Neural progenitor cell (in vitro differentiated cells): ENCODE data around the gene BTBD9. TPM values are rescaled to one million over a fixed set of nuclear protein-coding genes. Genes with fewer than 3 reads are reported as not detected.

Experiments used
- DNase-seq: peaks from one replicate; pipeline ENCODE4 v3.0.0-alpha.2; 2016; ENCODE audit warnings: low spot score
- H2AFZ ChIP-seq: fragments of 200-600 bp; sonication (generic); replicated peaks from 2 replicates; pipeline ENCODE4 v1.6.1; 2016; ENCODE audit warnings: antibody characterized with exemption
- H3F3A ChIP-seq: fragments of 200-600 bp; sonication (generic); 2 replicates; pipeline ENCODE4 v1.6.1; 2016; ENCODE audit warnings: antibody characterized with exemption, low read depth
- H3K27ac ChIP-seq: fragments of 200-600 bp; sonication (generic); 2 replicates; pipeline ENCODE4 v1.5.1; 2016; ENCODE audit warnings: mild to moderate bottlenecking
- H3K27me3 ChIP-seq: fragments of 200-600 bp; sonication (generic); 2 replicates; pipeline ENCODE4 v1.6.1; 2016; ENCODE audit warnings: mild to moderate bottlenecking, moderate library complexity
- H3K36me3 ChIP-seq: fragments of 200-600 bp; sonication (generic); 2 replicates; pipeline ENCODE4 v1.5.1; 2016
- H3K4me1 ChIP-seq: fragments of 200-600 bp; sonication (generic); 2 replicates; pipeline ENCODE4 v1.6.1; 2016; ENCODE audit warnings: mixed run types
- H3K4me2 ChIP-seq: fragments of 200-600 bp; sonication (generic); 2 replicates; pipeline ENCODE4 v1.6.1; 2016
- H3K4me3 ChIP-seq: fragments of 200-600 bp; sonication (generic); 2 replicates; pipeline ENCODE4 v1.5.1; 2016
- H3K79me2 ChIP-seq: fragments of 200-600 bp; sonication (generic); 2 replicates; pipeline ENCODE4 v1.6.1; 2016; ENCODE audit warnings: low read depth
- H3K9ac ChIP-seq: fragments of 200-600 bp; sonication (generic); 2 replicates; pipeline ENCODE4 v1.6.1; 2016
- H3K9me3 ChIP-seq: fragments of 200-600 bp; sonication (generic); 2 replicates; pipeline ENCODE4 v1.5.1; 2016; ENCODE audit warnings: low read depth
- H4K20me1 ChIP-seq: fragments of 200-600 bp; sonication (generic); 2 replicates; pipeline ENCODE4 v1.6.1; 2016; ENCODE audit warnings: low read depth
- H3K27ac Mint-ChIP-seq: 3 replicates; pipeline ENCODE4 v1.8.0; 2021; ENCODE audit warnings: mixed read lengths
- H3K27me3 Mint-ChIP-seq: 2 replicates; pipeline ENCODE4 v1.8.0; 2022; ENCODE audit warnings: low read depth, mild to moderate bottlenecking, inconsistent platforms, moderate library complexity, mixed read lengths; ENCODE audit not compliant: insufficient read depth
- H3K36me3 Mint-ChIP-seq: 3 replicates; pipeline ENCODE4 v1.8.0; 2021; ENCODE audit warnings: mixed read lengths
- H3K4me1 Mint-ChIP-seq: 3 replicates; pipeline ENCODE4 v1.8.0; 2021; ENCODE audit warnings: mixed read lengths
- H3K4me3 Mint-ChIP-seq: 3 replicates; pipeline ENCODE4 v1.8.0; 2021; ENCODE audit warnings: mild to moderate bottlenecking, moderate library complexity, mixed read lengths
- H3K9me3 Mint-ChIP-seq: 3 replicates; pipeline ENCODE4 v1.8.0; 2020; ENCODE audit warnings: mixed read lengths
- EZH2 ChIP-seq: fragments of 200-600 bp; sonication (generic); IDR thresholded peaks from 2 replicates; pipeline ENCODE4 v1.6.1; 2017; ENCODE audit warnings: antibody characterized with exemption, mild to moderate bottlenecking, moderate library complexity
- EZH2phosphoT487 ChIP-seq: fragments of 200-600 bp; sonication (generic); IDR thresholded peaks from 2 replicates; pipeline ENCODE4 v1.6.1; 2017; ENCODE audit warnings: antibody characterized with exemption
- total RNA-seq: library from RNA; depleted of rRNA; stranded (reverse); fragments of >200 nt; gene quantifications from 2 replicates; pipeline ENCODE4 v1.2.3, GENCODE V29; 2015; ENCODE audit warnings: low replicate concordance
- TF ChIP-seq, protein P1 (sequence below): fragments of 200-600 bp; sonication (generic); IDR thresholded peaks from 2 replicates; pipeline ENCODE4 v1.5.1; 2017; ENCODE audit warnings: antibody characterized with exemption, mild to moderate bottlenecking

The BTBD9 gene
- total RNA-seq, 1 donor from 2014 or later, result 16.9 TPM

DNA sequence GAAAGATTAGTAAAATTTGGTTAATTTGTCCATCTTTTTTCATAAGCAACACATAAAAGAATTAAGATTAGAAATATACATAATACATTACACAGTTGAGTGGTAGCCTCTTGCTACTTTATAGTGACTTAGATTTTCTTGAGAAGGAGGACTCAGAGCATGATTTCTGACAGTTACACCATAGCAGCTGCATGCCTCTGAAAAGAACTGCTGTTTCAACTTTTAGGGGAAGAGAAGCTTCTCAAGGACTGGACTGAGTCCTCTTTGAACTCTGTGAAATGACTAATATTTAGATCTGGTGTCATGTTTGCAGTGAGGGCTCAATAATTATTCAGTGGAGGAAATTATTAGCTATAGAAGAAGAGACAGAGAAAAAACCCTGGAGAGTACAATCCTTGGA is 272.5 kb downstream of the BTBD9 start:
- Mint-ChIP-seq H3K36me3 (no peaks in the 10 kb centered on the region), H3K27ac (no peak overlapping the region), H3K4me1 (peaks cover 22% of the 10 kb centered on the region), H3K4me3 (no peak overlapping the region), H3K9me3 (no peaks in the 10 kb centered on the region), H3K27me3 (no peaks in the 10 kb centered on the region)
- H3K9ac ChIP-seq, result no peak overlapping the region
- no peak for DNase-seq
- no peaks in the 10 kb centered on the region for H3K27me3 ChIP-seq
- no peak overlapping the region for H2AFZ ChIP-seq
- H3K27ac ChIP-seq, result no peak overlapping the region
- no peaks in the 10 kb centered on the region for H3K9me3 ChIP-seq
- H4K20me1 ChIP-seq, result no peaks in the 10 kb centered on the region
- no peaks in the 10 kb centered on the region for H3F3A ChIP-seq
- H3K4me2 ChIP-seq, result no peak overlapping the region
- peaks cover 4% of the 10 kb centered on the region for H3K4me1 ChIP-seq
- H3K36me3 ChIP-seq, result no peaks in the 10 kb centered on the region
- TF ChIP-seq EZH2 (no peak), EZH2phosphoT487 (no peak)
- TF ChIP-seq, protein P1, sequence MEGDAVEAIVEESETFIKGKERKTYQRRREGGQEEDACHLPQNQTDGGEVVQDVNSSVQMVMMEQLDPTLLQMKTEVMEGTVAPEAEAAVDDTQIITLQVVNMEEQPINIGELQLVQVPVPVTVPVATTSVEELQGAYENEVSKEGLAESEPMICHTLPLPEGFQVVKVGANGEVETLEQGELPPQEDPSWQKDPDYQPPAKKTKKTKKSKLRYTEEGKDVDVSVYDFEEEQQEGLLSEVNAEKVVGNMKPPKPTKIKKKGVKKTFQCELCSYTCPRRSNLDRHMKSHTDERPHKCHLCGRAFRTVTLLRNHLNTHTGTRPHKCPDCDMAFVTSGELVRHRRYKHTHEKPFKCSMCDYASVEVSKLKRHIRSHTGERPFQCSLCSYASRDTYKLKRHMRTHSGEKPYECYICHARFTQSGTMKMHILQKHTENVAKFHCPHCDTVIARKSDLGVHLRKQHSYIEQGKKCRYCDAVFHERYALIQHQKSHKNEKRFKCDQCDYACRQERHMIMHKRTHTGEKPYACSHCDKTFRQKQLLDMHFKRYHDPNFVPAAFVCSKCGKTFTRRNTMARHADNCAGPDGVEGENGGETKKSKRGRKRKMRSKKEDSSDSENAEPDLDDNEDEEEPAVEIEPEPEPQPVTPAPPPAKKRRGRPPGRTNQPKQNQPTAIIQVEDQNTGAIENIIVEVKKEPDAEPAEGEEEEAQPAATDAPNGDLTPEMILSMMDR, result no peak
- no peaks in the 10 kb centered on the region for H3K79me2 ChIP-seq
- no peak overlapping the region for H3K4me3 ChIP-seq

GRCh38 chr6:38366234-38366633 is 273.5 kb downstream of the BTBD9 start:
- Histone ChIP-seq H3K9me3 (no peaks in the 10 kb centered on the region), H3K4me3 (no peak overlapping the region), H3K79me2 (no peaks in the 10 kb centered on the region), H4K20me1 (no peaks in the 10 kb centered on the region), H3K9ac (no peak overlapping the region), H3K4me2 (no peak overlapping the region), H3K27me3 (no peaks in the 10 kb centered on the region), H2AFZ (no peak overlapping the region), H3K27ac (no peak overlapping the region), H3F3A (no peaks in the 10 kb centered on the region), H3K4me1 (peaks cover 4% of the 10 kb centered on the region), H3K36me3 (no peaks in the 10 kb centered on the region)
- Mint-ChIP-seq H3K4me1 (peaks cover 17% of the 10 kb centered on the region), H3K4me3 (no peak overlapping the region), H3K27me3 (no peaks in the 10 kb centered on the region), H3K27ac (no peak overlapping the region), H3K9me3 (no peaks in the 10 kb centered on the region), H3K36me3 (no peaks in the 10 kb centered on the region)
- TF ChIP-seq, protein P1, result no peak
- TF ChIP-seq EZH2, result no peak
- TF ChIP-seq EZH2phosphoT487, result no peak
- no peak for DNase-seq

- H2AFZ ChIP-seq, result no peak overlapping the region
- H4K20me1 ChIP-seq, result no peaks in the 10 kb centered on the region
- H3K9ac ChIP-seq, result no peak overlapping the region
- Mint-ChIP-seq H3K9me3 (no peaks in the 10 kb centered on the region), H3K4me3 (no peak overlapping the region), H3K27me3 (no peaks in the 10 kb centered on the region), H3K36me3 (no peaks in the 10 kb centered on the region), H3K27ac (no peak overlapping the region), H3K4me1 (peaks cover 8% of the 10 kb centered on the region)
- H3K9me3 ChIP-seq, result no peaks in the 10 kb centered on the region
- no peak overlapping the region for H3K4me3 ChIP-seq
- no peaks in the 10 kb centered on the region for H3K79me2 ChIP-seq
- H3K27ac ChIP-seq, result no peak overlapping the region
- DNase-seq, result no peak
- H3K27me3 ChIP-seq, result no peaks in the 10 kb centered on the region
- H3K4me1 ChIP-seq, result no peaks in the 10 kb centered on the region
- TF ChIP-seq, protein P1, result no peak
- TF ChIP-seq EZH2, result no peak
- no peak for TF ChIP-seq EZH2phosphoT487
- H3F3A ChIP-seq, result no peaks in the 10 kb centered on the region
- H3K36me3 ChIP-seq, result no peaks in the 10 kb centered on the region
- no peak overlapping the region for H3K4me2 ChIP-seq
These were observed 275.0 kb downstream of the BTBD9 start for GRCh38 chr6:38364775-38365174.

DNA sequence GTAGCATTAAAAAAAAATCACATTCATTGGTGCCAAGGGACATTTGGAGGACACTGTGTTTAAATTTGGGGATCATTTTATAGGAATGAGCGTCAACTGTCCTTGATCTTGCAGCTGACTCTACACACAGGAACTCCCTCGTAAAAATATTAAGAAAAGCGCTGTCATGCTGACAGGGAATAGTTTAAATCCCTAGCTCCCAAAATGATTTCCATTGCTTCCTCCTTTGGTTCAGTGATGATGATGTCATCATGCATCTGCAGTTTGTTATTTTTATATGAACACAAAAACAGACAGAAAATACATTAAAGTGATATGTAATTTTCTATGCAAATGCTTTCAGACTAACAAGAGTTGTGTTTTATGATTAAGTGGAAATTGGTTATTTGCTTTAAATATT is 275.6 kb downstream of the BTBD9 start:
- H3K9ac ChIP-seq, result no peak overlapping the region
- no peak overlapping the region for H2AFZ ChIP-seq
- H3K4me2 ChIP-seq, result no peak overlapping the region
- no peak overlapping the region for H3K4me3 ChIP-seq
- H3K79me2 ChIP-seq, result no peaks in the 10 kb centered on the region
- TF ChIP-seq, protein P1, result no peak
- TF ChIP-seq EZH2phosphoT487 (no peak), EZH2 (no peak)
- no peak overlapping the region for H3K4me3 Mint-ChIP-seq
- no peak for DNase-seq
- no peaks in the 10 kb centered on the region for H3K4me1 ChIP-seq
- H3K9me3 Mint-ChIP-seq, result no peaks in the 10 kb centered on the region
- no peak overlapping the region for H3K27ac ChIP-seq
- H3K36me3 Mint-ChIP-seq, result no peaks in the 10 kb centered on the region
- no peaks in the 10 kb centered on the region for H3K27me3 Mint-ChIP-seq
- no peaks in the 10 kb centered on the region for H4K20me1 ChIP-seq
- no peaks in the 10 kb centered on the region for H3F3A ChIP-seq
- peaks cover 8% of the 10 kb centered on the region for H3K4me1 Mint-ChIP-seq
- no peaks in the 10 kb centered on the region for H3K27me3 ChIP-seq
- H3K36me3 ChIP-seq, result no peaks in the 10 kb centered on the region
- no peak overlapping the region for H3K27ac Mint-ChIP-seq
- no peaks in the 10 kb centered on the region for H3K9me3 ChIP-seq
